CD4-positive, CD25-positive, alpha-beta regulatory T cell (primary cell): ENCODE results near the gene DNAH7. TPM values are rescaled to one million over a fixed set of nuclear protein-coding genes. Genes with fewer than 3 reads are reported as not detected.

Experiments used
- ATAC-seq, 2 donors: fragments of 150-1000 bp; cut with Tn5 transposase; one replicate each; pipeline ENCODE4 v1.10.0; 2021; ENCODE audit warnings: low read depth in 2 of 2, moderate number of reproducible peaks in 2 of 2, moderate library complexity in 1 of 2
- DNase-seq, 3 donors: peaks; one replicate each; pipeline versions ENCODE4 v3.0.0 to v3.0.0-alpha.2; 2012 to 2022; ENCODE audit warnings: mixed read lengths in 1 of 3
- H3K27ac ChIP-seq: one replicate; pipeline ENCODE4 v1.7.0; 2013; ENCODE audit warnings: mild to moderate bottlenecking, low read length; ENCODE audit not compliant: insufficient read depth, poor library complexity, severe bottlenecking
- H3K27me3 ChIP-seq: one replicate; pipeline ENCODE4 v1.7.0; 2013; ENCODE audit warnings: low read length; ENCODE audit not compliant: control insufficient read depth, insufficient read depth
- H3K36me3 ChIP-seq: one replicate; pipeline ENCODE4 v1.7.0; 2013; ENCODE audit warnings: mild to moderate bottlenecking, low read length, moderate library complexity; ENCODE audit not compliant: control insufficient read depth, insufficient read depth
- H3K4me1 ChIP-seq: 2 replicates; pipeline ENCODE4 v1.7.0; 2013; ENCODE audit warnings: mild to moderate bottlenecking, low read length; ENCODE audit not compliant: insufficient read depth, control insufficient read depth, poor library complexity, severe bottlenecking
- H3K4me3 ChIP-seq: one replicate; pipeline ENCODE4 v1.7.0; 2013; ENCODE audit warnings: low read depth, mild to moderate bottlenecking, low read length, moderate library complexity
- H3K9me3 ChIP-seq, 2 experiments: 1 replicate in 1 of 2; 2 replicates in 1 of 2; pipeline ENCODE4 v1.7.0; 2013; ENCODE audit warnings: low read length in 2 of 2, mild to moderate bottlenecking in 1 of 2, moderate library complexity in 1 of 2; ENCODE audit not compliant: control insufficient read depth in 2 of 2
- H3K27ac Mint-ChIP-seq, 3 donors: one replicate each; pipeline ENCODE4 v1.8.0; 2020 to 2022; ENCODE audit warnings: mild to moderate bottlenecking in 3 of 3, mixed read lengths in 3 of 3, moderate library complexity in 2 of 3
- H3K27me3 Mint-ChIP-seq: one replicate; pipeline ENCODE4 v1.8.0; 2022; ENCODE audit warnings: mild to moderate bottlenecking, mixed read lengths
- H3K36me3 Mint-ChIP-seq: one replicate; pipeline ENCODE4 v1.8.0; 2020; ENCODE audit warnings: mixed read lengths
- H3K4me1 Mint-ChIP-seq, 4 donors: one replicate each; pipeline ENCODE4 v1.8.0; 2020 to 2022; ENCODE audit warnings: mixed read lengths in 4 of 4, mild to moderate bottlenecking in 1 of 4
- H3K4me3 Mint-ChIP-seq, 4 donors: one replicate each; pipeline ENCODE4 v1.8.0; 2020 to 2022; ENCODE audit warnings: mild to moderate bottlenecking in 4 of 4, mixed read lengths in 4 of 4, moderate library complexity in 3 of 4
- H3K9me3 Mint-ChIP-seq, 7 donors: one replicate each; pipeline ENCODE4 v1.8.0; 2020 to 2022; ENCODE audit warnings: mixed read lengths in 7 of 7, mild to moderate bottlenecking in 3 of 7, moderate library complexity in 2 of 7
- polyA plus RNA-seq, 4 donors: library from polyadenylated mRNA; unstranded; fragments of 300-500 nt; fragmentation: Illumina TruSeq; gene quantifications; one replicate each; pipeline ENCODE4 v1.2.3, GENCODE V29; 2021
- total RNA-seq: library from RNA; stranded (reverse); gene quantifications from one replicate; pipeline ENCODE4 v1.2.3, GENCODE V29; 2022

Gene DNAH7
- total and polyA plus RNA-seq, 5 donors from 2014 or later, result not detected

DNA sequence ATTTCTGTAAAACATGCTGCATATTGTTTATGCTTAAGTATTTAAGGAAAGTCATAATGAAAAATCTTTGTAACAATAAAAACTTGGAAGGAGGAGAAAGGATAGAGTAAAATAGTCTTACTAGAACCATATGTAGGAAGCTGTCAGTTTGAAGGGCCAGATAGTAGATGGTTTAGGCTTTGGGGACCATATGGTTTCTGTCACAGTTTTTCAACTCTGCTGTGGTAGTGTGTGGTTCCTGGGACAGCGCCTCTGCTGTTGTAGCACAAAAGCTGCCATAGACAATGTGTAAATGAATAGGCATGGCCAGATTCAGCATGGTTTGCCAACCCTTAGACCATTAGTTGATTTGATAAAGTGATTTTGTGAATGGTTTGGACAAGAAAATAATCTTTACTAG is 336.1 kb downstream of the DNAH7 start:
- no peaks in the 10 kb centered on the region for H3K9me3 ChIP-seq
- H3K27me3 ChIP-seq, result no peaks in the 10 kb centered on the region
- H3K27ac Mint-ChIP-seq, result peak overlapping the region in 1 of 3 donors; percentile 0
- ATAC-seq, result no peak
- H3K9me3 Mint-ChIP-seq, result no peaks in the 10 kb centered on the region
- H3K4me1 ChIP-seq, result no peaks in the 10 kb centered on the region
- H3K27me3 Mint-ChIP-seq, result no peaks in the 10 kb centered on the region
- no peak overlapping the region for H3K4me3 Mint-ChIP-seq
- peaks cover 52% of the 10 kb centered on the region for H3K36me3 ChIP-seq
- no peak for DNase-seq
- H3K36me3 Mint-ChIP-seq, result peaks cover 64% of the 10 kb centered on the region
- H3K4me1 Mint-ChIP-seq, result peaks cover 0 to 27% (median 8%) of the 10 kb centered on the region in 4 donors
- H3K4me3 ChIP-seq, result no peak overlapping the region
- no peak overlapping the region for H3K27ac ChIP-seq

- H3K4me3 ChIP-seq, result no peak overlapping the region
- H3K27me3 ChIP-seq, result no peaks in the 10 kb centered on the region
- Mint-ChIP-seq H3K4me1 (peaks cover 0 to 27% (median 8%) of the 10 kb centered on the region in 4 donors), H3K27me3 (no peaks in the 10 kb centered on the region), H3K4me3 (no peak overlapping the region), H3K27ac (peak overlapping the region in 1 of 3 donors; percentile 4), H3K9me3 (no peaks in the 10 kb centered on the region), H3K36me3 (peaks cover 71% of the 10 kb centered on the region)
- peaks cover 61% of the 10 kb centered on the region for H3K36me3 ChIP-seq
- no peak overlapping the region for H3K27ac ChIP-seq
- ATAC-seq, result no peak
- H3K4me1 ChIP-seq, result no peaks in the 10 kb centered on the region
- H3K9me3 ChIP-seq, result no peaks in the 10 kb centered on the region
- DNase-seq, result no peak
These were observed 337.7 kb downstream of the DNAH7 start for GRCh38 chr2:195730912-195731311.

DNA sequence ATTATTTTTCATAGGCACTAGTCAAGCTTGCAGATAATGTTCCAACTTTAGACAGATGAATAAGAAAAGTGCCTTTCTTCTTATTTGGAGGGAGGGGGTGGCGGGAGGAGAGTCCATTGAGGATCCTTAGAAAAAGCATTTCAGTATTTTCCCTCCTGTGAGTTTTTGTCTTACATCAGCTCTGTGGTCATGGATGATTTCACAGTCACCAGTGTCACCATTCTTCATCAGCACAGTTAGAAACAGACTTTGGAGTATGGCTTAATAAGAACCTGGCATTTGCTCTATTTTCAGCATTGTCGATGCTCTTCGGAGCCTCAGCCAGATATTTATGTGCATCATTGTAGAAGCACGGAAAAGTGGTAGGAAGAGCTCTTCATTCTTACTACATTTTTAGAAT is 341.5 kb downstream of the DNAH7 start:
- Histone ChIP-seq H3K4me1 (no peaks in the 10 kb centered on the region), H3K27me3 (no peaks in the 10 kb centered on the region), H3K36me3 (peaks cover 71% of the 10 kb centered on the region), H3K27ac (no peak overlapping the region), H3K4me3 (no peak overlapping the region), H3K9me3 (no peaks in the 10 kb centered on the region)
- Mint-ChIP-seq H3K36me3 (peaks cover 71% of the 10 kb centered on the region), H3K9me3 (no peaks in the 10 kb centered on the region), H3K4me1 (peaks cover 0 to 18% (median 10%) of the 10 kb centered on the region in 4 donors), H3K27ac (peak overlapping the region in 1 of 3 donors; percentile 27), H3K4me3 (no peak overlapping the region), H3K27me3 (no peaks in the 10 kb centered on the region)
- ATAC-seq (no peak), DNase-seq (no peak)

DNA sequence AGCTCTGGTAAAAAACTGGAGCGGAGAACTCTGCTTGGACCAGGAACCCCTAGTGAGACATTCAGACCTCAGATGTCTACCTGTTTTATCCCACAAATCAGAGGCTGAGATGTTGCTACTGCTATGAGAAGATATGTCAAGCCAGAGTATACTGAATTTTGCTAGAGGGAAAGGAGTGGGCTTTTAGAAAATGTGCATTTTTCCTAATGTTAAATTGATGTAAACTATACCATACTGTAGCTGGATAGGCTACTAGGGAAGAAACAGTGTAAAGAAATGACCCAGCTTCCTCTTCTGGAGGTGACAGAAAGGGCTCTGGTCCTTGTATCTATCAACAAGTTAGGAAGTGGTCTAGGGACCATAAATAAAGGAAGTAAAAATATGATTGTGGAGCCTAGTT is 346.6 kb downstream of the DNAH7 start:
- H3K27me3 ChIP-seq, result no peaks in the 10 kb centered on the region
- Mint-ChIP-seq H3K4me3 (no peak overlapping the region), H3K4me1 (peaks cover 0 to 19% (median 16%) of the 10 kb centered on the region in 4 donors), H3K27ac (peak overlapping the region in 1 of 3 donors; percentile 81), H3K9me3 (peaks cover 0 to 1% (median 0%) of the 10 kb centered on the region in 7 donors), H3K36me3 (peaks cover 64% of the 10 kb centered on the region), H3K27me3 (no peaks in the 10 kb centered on the region)
- peaks cover 71% of the 10 kb centered on the region for H3K36me3 ChIP-seq
- no peaks in the 10 kb centered on the region for H3K4me1 ChIP-seq
- H3K4me3 ChIP-seq, result no peak overlapping the region
- no peak for DNase-seq
- H3K9me3 ChIP-seq, result no peaks in the 10 kb centered on the region
- H3K27ac ChIP-seq, result no peak overlapping the region
- ATAC-seq, result no peak

GRCh38 chr2:195721042-195721441 is 347.6 kb downstream of the DNAH7 start:
- no peak overlapping the region for H3K27ac ChIP-seq
- Mint-ChIP-seq H3K4me3 (no peak overlapping the region), H3K27ac (peak overlapping the region; percentile 9 to 78 (median 60)), H3K36me3 (peaks cover 67% of the 10 kb centered on the region), H3K27me3 (no peaks in the 10 kb centered on the region), H3K4me1 (peaks cover 0 to 19% (median 17%) of the 10 kb centered on the region in 4 donors), H3K9me3 (peaks cover 0 to 1% (median 0%) of the 10 kb centered on the region in 7 donors)
- H3K4me3 ChIP-seq, result no peak overlapping the region
- H3K4me1 ChIP-seq, result no peaks in the 10 kb centered on the region
- DNase-seq (peak in 1 of 3 donors; percentile 16), ATAC-seq (no peak)
- H3K9me3 ChIP-seq, result no peaks in the 10 kb centered on the region
- H3K27me3 ChIP-seq, result no peaks in the 10 kb centered on the region
- H3K36me3 ChIP-seq, result peaks cover 72% of the 10 kb centered on the region

DNA sequence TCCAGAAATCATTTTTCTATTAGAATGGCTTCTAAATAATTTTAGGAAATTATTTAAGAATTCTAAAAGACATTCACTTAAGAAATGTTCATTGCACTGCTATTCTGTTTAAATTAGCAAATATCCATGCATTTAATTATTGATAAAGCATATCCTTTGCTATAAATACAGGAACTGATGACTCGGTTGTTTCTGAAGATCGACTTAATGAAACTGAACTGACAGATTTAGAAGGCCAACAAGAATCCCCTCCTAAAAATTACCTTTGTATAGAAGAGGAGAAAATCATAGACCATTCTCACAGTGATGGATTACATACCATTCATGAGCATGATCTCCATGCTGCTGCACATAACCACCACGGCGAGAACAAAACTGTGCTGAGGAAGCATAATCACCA is 352.2 kb downstream of the DNAH7 start:
- Histone ChIP-seq H3K27ac (no peak overlapping the region), H3K36me3 (peaks cover 77% of the 10 kb centered on the region), H3K4me1 (no peaks in the 10 kb centered on the region), H3K27me3 (no peaks in the 10 kb centered on the region), H3K4me3 (no peak overlapping the region), H3K9me3 (no peaks in the 10 kb centered on the region)
- no peaks in the 10 kb centered on the region for H3K27me3 Mint-ChIP-seq
- H3K4me1 Mint-ChIP-seq, result peaks cover 6 to 25% (median 14%) of the 10 kb centered on the region in 4 donors
- peaks cover 0 to 4% (median 0%) of the 10 kb centered on the region in 7 donors for H3K9me3 Mint-ChIP-seq
- H3K4me3 Mint-ChIP-seq, result no peak overlapping the region
- H3K27ac Mint-ChIP-seq, result peak overlapping the region in 1 of 3 donors; percentile 36
- ATAC-seq (no peak), DNase-seq (no peak)
- peaks cover 66% of the 10 kb centered on the region for H3K36me3 Mint-ChIP-seq

GRCh38 chr2:195711478-195711877 is 357.2 kb downstream of the DNAH7 start:
- no peak overlapping the region for H3K4me3 ChIP-seq
- no peaks in the 10 kb centered on the region for H3K9me3 ChIP-seq
- no peak overlapping the region for H3K27ac Mint-ChIP-seq
- no peak overlapping the region for H3K27ac ChIP-seq
- DNase-seq (no peak), ATAC-seq (no peak)
- no peak overlapping the region for H3K4me3 Mint-ChIP-seq
- H3K27me3 Mint-ChIP-seq, result no peaks in the 10 kb centered on the region
- H3K4me1 Mint-ChIP-seq, result peaks cover 14 to 29% (median 20%) of the 10 kb centered on the region in 4 donors
- peaks cover 62% of the 10 kb centered on the region for H3K36me3 Mint-ChIP-seq
- H3K9me3 Mint-ChIP-seq, result peaks cover 0 to 4% (median 0%) of the 10 kb centered on the region in 7 donors
- H3K4me1 ChIP-seq, result no peaks in the 10 kb centered on the region
- H3K27me3 ChIP-seq, result no peaks in the 10 kb centered on the region
- peaks cover 78% of the 10 kb centered on the region for H3K36me3 ChIP-seq
